ENCODE data around the gene EML1. TPM values are rescaled to one million over a fixed set of nuclear protein-coding genes. Genes with fewer than 3 reads are reported as not detected.

EML1 gene
- total and polyA plus RNA-seq, 2 of the 13 experiments (the other 11 are each of a cell fraction or from before 2014, with no cell fraction given): 0.59 to 1.7 TPM

DNA sequence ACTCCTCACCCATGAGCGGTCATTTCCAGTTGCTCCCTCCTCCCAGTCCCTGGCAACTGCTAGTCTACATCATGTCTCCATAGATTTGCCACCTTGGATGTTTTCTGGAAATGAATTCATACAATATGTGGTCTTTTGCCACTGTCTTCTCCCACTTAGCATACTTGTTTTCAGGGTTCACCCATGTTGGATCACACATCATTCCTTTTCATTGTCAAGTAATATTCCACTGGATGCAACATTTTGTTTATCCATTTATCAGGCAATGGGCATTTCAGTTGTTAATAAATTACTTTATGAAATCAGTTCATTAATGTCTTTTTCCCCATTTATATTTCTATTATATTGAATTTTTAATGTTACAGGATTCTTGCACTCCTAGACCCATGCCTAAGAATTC, 64.3 kb downstream of the EML1 start:
- intact Hi-C loops (cut with micrococcal nuclease; ENCODE audit: unreplicated experiment): no loop called here
- Histone ChIP-seq H4K20me1 (ENCODE audit: insufficient read depth, low read length) (no peaks in the 10 kb centered on the region), H3K9ac (ENCODE audit: insufficient read depth, low read depth, low read length) (no peak overlapping the region), H3K36me3 (replicated peaks in 1 of 2; ENCODE audit: control insufficient read depth in 1 of 2, insufficient read depth in 2 of 2, low read length in 2 of 2) (no peaks in the 10 kb centered on the region), H3K27me3 (ENCODE audit: control insufficient read depth in 1 of 2, insufficient read depth in 2 of 2, low read length in 2 of 2) (peaks cover 0 to 1% of the 10 kb centered on the region in 2 experiments; a peak in 1 of 5 replicates), H3K27ac (ENCODE audit: extremely low read length, insufficient read depth, low read length) (no peak overlapping the region), H2AFZ (ENCODE audit: low read length) (no peak overlapping the region), H3K4me2 (ENCODE audit: low read depth, low read length) (no peak overlapping the region), H3K4me3 (replicated peaks in 1 of 3; ENCODE audit: insufficient read depth in 1 of 3, low read depth in 2 of 3, low read length in 3 of 3) (no peak overlapping the region), H3K79me2 (ENCODE audit: insufficient read depth, low read length) (no peaks in the 10 kb centered on the region), H3K9me3 (ENCODE audit: low read length) (no peaks in the 10 kb centered on the region), H3K4me1 (ENCODE audit: insufficient read depth, low read length) (no peaks in the 10 kb centered on the region)
- DNase-seq (ENCODE audit: low spot score) (no peak), FAIRE-seq (no peak), ATAC-seq (no peak)
- BruUV-seq (replicated peaks): no TSS peak
- TF ChIP-seq JUN (CRISPR knock-in tag; IDR thresholded peaks at IDR 0.05) (no peak), ZC3H4 (CRISPR knock-in tag; IDR thresholded peaks at IDR 0.05; ENCODE audit: borderline replicate concordance) (no peak), ZNF556 (CRISPR knock-in tag; IDR thresholded peaks at IDR 0.05; ENCODE audit: borderline replicate concordance) (no peak), CCDC6 (CRISPR knock-in tag; IDR thresholded peaks at IDR 0.05) (no peak), ZBTB38 (CRISPR knock-in tag; IDR thresholded peaks at IDR 0.05) (no peak), SIN3B (IDR thresholded peaks at IDR 0.05; ENCODE audit: low read length) (no peak), ZNF720 (CRISPR knock-in tag; IDR thresholded peaks at IDR 0.05) (no peak), MXI1 (IDR thresholded peaks at IDR 0.05; ENCODE audit: borderline replicate concordance, low read depth, low read length) (no peak), SRSF9 (IDR thresholded peaks at IDR 0.05; ENCODE audit: borderline replicate concordance, insufficient read depth, low read depth, low read length, poor library complexity, severe bottlenecking) (no peak), MAZ (IDR thresholded peaks at IDR 0.05; ENCODE audit: borderline replicate concordance, low read depth, low read length) (no peak), MAZ (CRISPR knock-in tag; IDR thresholded peaks at IDR 0.05; ENCODE audit: low read depth) (no peak), RARA (CRISPR knock-in tag; IDR thresholded peaks at IDR 0.05) (no peak), MEIS2 (CRISPR knock-in tag; IDR thresholded peaks at IDR 0.05) (no peak), ZNF672 (CRISPR knock-in tag; IDR thresholded peaks at IDR 0.05) (no peak), ZNF549 (CRISPR knock-in tag; IDR thresholded peaks at IDR 0.05) (no peak), FOSL1 (CRISPR knock-in tag; IDR thresholded peaks at IDR 0.05; ENCODE audit: borderline replicate concordance) (no peak), HNRNPH1 (optimal IDR thresholded peaks at IDR 0.05; ENCODE audit: low read depth, low read length) (no peak), REXO4 (CRISPR knock-in tag; IDR thresholded peaks at IDR 0.05; ENCODE audit: borderline replicate concordance) (no peak)
- TF ChIP-seq, protein P1, sequence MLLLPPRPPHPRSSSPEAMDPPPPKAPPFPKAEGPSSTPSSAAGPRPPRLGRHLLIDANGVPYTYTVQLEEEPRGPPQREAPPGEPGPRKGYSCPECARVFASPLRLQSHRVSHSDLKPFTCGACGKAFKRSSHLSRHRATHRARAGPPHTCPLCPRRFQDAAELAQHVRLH (CRISPR knock-in tag; IDR thresholded peaks at IDR 0.05; ENCODE audit: borderline replicate concordance, low read depth): no peak
- TF ChIP-seq, protein P2, sequence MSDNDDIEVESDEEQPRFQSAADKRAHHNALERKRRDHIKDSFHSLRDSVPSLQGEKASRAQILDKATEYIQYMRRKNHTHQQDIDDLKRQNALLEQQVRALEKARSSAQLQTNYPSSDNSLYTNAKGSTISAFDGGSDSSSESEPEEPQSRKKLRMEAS (IDR thresholded peaks at IDR 0.05): no peak
- POLR2A ChIA-PET: no interaction called here
- WGBS (ENCODE audit: low lambda C conversion rate): 96% methylated on average over 1 of the region's 1 CpG
- in situ Hi-C loops (cut with HindIII; ENCODE audit: extremely low pct_ligation_motif_present, low pct_unique_long_range_greater_than_20kb): no loop called here
- CTCF ChIA-PET (ENCODE audit: low intra/inter-chr PET ratio, low total read pairs): no interaction called here
